A549 (cell line): Measurements from ENCODE around the gene GIMAP4. TPM values are rescaled to one million over a fixed set of nuclear protein-coding genes. Genes with fewer than 3 reads are reported as not detected.
"Not testable (repeated sequence)": the region's sequence is repeated elsewhere in the genome, so short reads cannot be mapped to it uniquely, and the experiment has no call there.

Experiments used
- ATAC-seq, 2 experiments: fragments of 200-7000 bp in 1 of 2; fragments of >200 bp in 1 of 2; cut with Nextera tagmentation in 1 of 2; cut with Tn5 transposase in 1 of 2; 3 replicates each; pipeline versions ENCODE4 v1.8.0 to v1.9.1; 2018 to 2020; ENCODE audit warnings: mild to moderate bottlenecking in 1 of 2, moderate library complexity in 1 of 2
- CTCF ChIA-PET: fragments of 300-600 bp; sonication (Branson Sonifier 250); formaldehyde crosslinking; extraction: SDS; loops from one replicate; lab custom pipeline; 2021; ENCODE audit warnings: antibody characterized with exemption, inconsistent platforms; lab: Yijun Ruan, JAX
- POLR2A ChIA-PET: fragments of 350-600 bp; formaldehyde crosslinking; extraction: SDS; loops from one replicate; lab custom pipeline; 2021; ENCODE audit warnings: antibody characterized with exemption, inconsistent platforms; lab: Yijun Ruan, JAX
- DNase-seq, 2 experiments: peaks; one replicate each; pipeline versions ENCODE4 v3.0.0 to v3.0.0-alpha.2; 2011 to 2016; ENCODE audit warnings: low read depth in 1 of 2, low spot score in 1 of 2
- FAIRE-seq: peaks from 2 replicates; lab custom pipeline; 2011; peaks lifted over from hg19 to GRCh38; lab: Jason Lieb, UNC
- H3K27ac ChIP-seq, 2 experiments: fragments of >200 bp; sonication (Bioruptor Twin); formaldehyde crosslinking; 3 replicates each; pipeline ENCODE4 v1.5.1; 2016 to 2017
- H3K4me1 ChIP-seq: fragments of >200 bp; sonication (Bioruptor Twin); formaldehyde crosslinking; 3 replicates; pipeline ENCODE4 v1.6.1; 2016
- H3K4me2 ChIP-seq: fragments of >200 bp; sonication (Bioruptor Twin); formaldehyde crosslinking; 3 replicates; pipeline ENCODE4 v1.6.1; 2016
- H3K4me3 ChIP-seq: fragments of >200 bp; sonication (Bioruptor Twin); formaldehyde crosslinking; 3 replicates; pipeline ENCODE4 v1.5.1; 2016
- H3K9me3 ChIP-seq: fragments of >200 bp; sonication (Bioruptor Twin); formaldehyde crosslinking; 3 replicates; pipeline ENCODE4 v1.6.1; 2016
- BHLHE40 ChIP-seq: IDR thresholded peaks from 2 replicates; pipeline ENCODE4 v1.6.1; 2012; ENCODE audit warnings: low read depth, low read length, inconsistent platforms
- CBX8 ChIP-seq: fragments of 200-600 bp; sonication (generic); IDR thresholded peaks from 2 replicates; pipeline ENCODE4 v1.6.1; 2016
- EP300 ChIP-seq, 2 experiments: fragments of >200 bp; sonication (Bioruptor Twin); formaldehyde crosslinking; IDR thresholded peaks; 2 replicates in 1 of 2; 3 replicates in 1 of 2; pipeline ENCODE4 v1.6.1; 2016 to 2017
- ESRRA ChIP-seq: fragments of 150-350 bp; IDR thresholded peaks from 2 replicates; pipeline ENCODE4 v1.6.1; 2014; ENCODE audit warnings: mild to moderate bottlenecking, low read length, borderline replicate concordance
- FOSL2 ChIP-seq, 2 experiments: fragments of 450-650 bp in 1 of 2; fragments of >200 bp in 1 of 2; sonication (Bioruptor Twin) in 1 of 2; formaldehyde crosslinking; IDR thresholded peaks; 2 replicates each; pipeline versions ENCODE4 v1.5.0 to v1.6.1; 2016 to 2020; ENCODE audit warnings: mild to moderate bottlenecking in 1 of 2, moderate library complexity in 1 of 2
- FOXS1 ChIP-seq: fragments of 250-450 bp; sonication (Bioruptor Pico); IDR thresholded peaks from 2 replicates; pipeline ENCODE4 v1.5.0; 2020; ENCODE audit warnings: mild to moderate bottlenecking, moderate library complexity
- HEYL ChIP-seq: fragments of 250-450 bp; sonication (Bioruptor Pico); IDR thresholded peaks from 2 replicates; pipeline ENCODE4 v1.8.0; 2021; ENCODE audit warnings: mild to moderate bottlenecking, moderate library complexity
- HOXA7 ChIP-seq: fragments of 250-450 bp; sonication (Bioruptor Pico); IDR thresholded peaks from 2 replicates; pipeline ENCODE4 v1.5.0; 2020; ENCODE audit warnings: mild to moderate bottlenecking, moderate library complexity
- HOXB13 ChIP-seq: fragments of 250-450 bp; sonication (Bioruptor Pico); IDR thresholded peaks from 2 replicates; pipeline ENCODE4 v1.5.0; 2020; ENCODE audit warnings: low read depth, mild to moderate bottlenecking, moderate library complexity
- JUN ChIP-seq, 2 experiments: fragments of >200 bp; sonication (Bioruptor Twin); formaldehyde crosslinking; IDR thresholded peaks; 2 replicates in 1 of 2; 3 replicates in 1 of 2; pipeline ENCODE4 v1.6.1; 2016 to 2017
- JUNB ChIP-seq: fragments of >200 bp; sonication (Bioruptor Twin); formaldehyde crosslinking; IDR thresholded peaks from 2 replicates; pipeline ENCODE4 v1.6.1; 2016
- KDM1A ChIP-seq: fragments of 200-600 bp; sonication (generic); IDR thresholded peaks from 2 replicates; pipeline ENCODE4 v1.6.1; 2016; ENCODE audit warnings: low read depth, mild to moderate bottlenecking
- MAZ ChIP-seq: fragments of 150-350 bp; IDR thresholded peaks from 2 replicates; pipeline ENCODE4 v1.6.1; 2014; ENCODE audit warnings: antibody characterized with exemption, low read depth, low read length, borderline replicate concordance
- MYC ChIP-seq: IDR thresholded peaks from 2 replicates; pipeline ENCODE4 v1.6.1; 2012; ENCODE audit warnings: mild to moderate bottlenecking, inconsistent platforms, low read length, improper control_type of control experiment, borderline replicate concordance
- NPAS2 ChIP-seq: fragments of 250-450 bp; sonication (Bioruptor Pico); IDR thresholded peaks from 2 replicates; pipeline ENCODE4 v1.8.0; 2022; ENCODE audit warnings: mild to moderate bottlenecking, moderate library complexity, borderline replicate concordance
- NR3C1 ChIP-seq: fragments of >200 bp; sonication (Bioruptor Twin); formaldehyde crosslinking; IDR thresholded peaks from 3 replicates; pipeline ENCODE4 v1.6.1; 2017
- RAD21 ChIP-seq, 2 experiments: fragments of >200 bp in 1 of 2; sonication (Bioruptor Twin) in 1 of 2; formaldehyde crosslinking in 1 of 2; IDR thresholded peaks in 1 of 2; conservative IDR thresholded peaks in 1 of 2; 2 replicates in 1 of 2; 3 replicates in 1 of 2; pipeline ENCODE4 v1.6.1; 2012 to 2018; ENCODE audit warnings: inconsistent platforms in 1 of 2
- RCOR1 ChIP-seq: fragments of 150-350 bp; IDR thresholded peaks from 2 replicates; pipeline ENCODE4 v1.6.1; 2014; ENCODE audit warnings: antibody characterized with exemption, low read length, low read depth
- RNF2 ChIP-seq: fragments of 200-600 bp; sonication (generic); IDR thresholded peaks from 2 replicates; pipeline ENCODE4 v1.6.1; 2016; ENCODE audit warnings: low read depth, mild to moderate bottlenecking, antibody characterized with exemption, moderate library complexity, borderline replicate concordance
- SMC3 ChIP-seq: fragments of >200 bp; sonication (Bioruptor Twin); formaldehyde crosslinking; IDR thresholded peaks from 3 replicates; pipeline ENCODE4 v1.6.1; 2018; ENCODE audit warnings: inconsistent platforms
- ZC3H11A ChIP-seq: fragments of 450-650 bp; IDR thresholded peaks from 2 replicates; pipeline ENCODE4 v1.6.1; 2014; ENCODE audit warnings: antibody characterized with exemption, mild to moderate bottlenecking
- ZFP36 ChIP-seq: fragments of 450-650 bp; IDR thresholded peaks from 2 replicates; pipeline ENCODE4 v1.6.1; 2014; ENCODE audit warnings: borderline replicate concordance; ENCODE audit not compliant: partially characterized antibody
- WGBS: methylation state at CpG from one replicate; pipeline ENCODE4 v1.1.6; 2017; ENCODE audit errors: missing lambda C conversion rate; 5-methylcytosine and 5-hydroxymethylcytosine counted together
- polyA plus RNA-seq, 4 experiments: library from polyadenylated mRNA; depleted of rRNA in 3 of 4; stranded (reverse); fragments of >200 nt; fragmentation: RNase III in 1 of 4; extraction: RNeasy Plus Mini Kit Qiagen cat#74134 plus additional on column Dnase treatment in 1 of 4; gene quantifications; 2 replicates in 3 of 4; 3 replicates in 1 of 4; pipeline ENCODE4 v1.2.3, GENCODE V29; 2011 to 2017
- TF ChIP-seq, protein P1 (sequence below): IDR thresholded peaks from 2 replicates; pipeline ENCODE4 v1.6.1; 2012
- TF ChIP-seq, protein P2 (sequence below): IDR thresholded peaks from 2 replicates; pipeline ENCODE4 v1.6.1; 2012; ENCODE audit warnings: low read depth, borderline replicate concordance
- TF ChIP-seq, protein P3 (sequence below): fragments of 250-450 bp; sonication (Bioruptor Pico); IDR thresholded peaks from 2 replicates; pipeline ENCODE4 v1.5.0; 2021; ENCODE audit warnings: mild to moderate bottlenecking, moderate library complexity, borderline replicate concordance

GIMAP4 gene
- polyA plus RNA-seq, 2 of the 4 experiments (the other 2 are of a cell fraction) = not detected

DNA sequence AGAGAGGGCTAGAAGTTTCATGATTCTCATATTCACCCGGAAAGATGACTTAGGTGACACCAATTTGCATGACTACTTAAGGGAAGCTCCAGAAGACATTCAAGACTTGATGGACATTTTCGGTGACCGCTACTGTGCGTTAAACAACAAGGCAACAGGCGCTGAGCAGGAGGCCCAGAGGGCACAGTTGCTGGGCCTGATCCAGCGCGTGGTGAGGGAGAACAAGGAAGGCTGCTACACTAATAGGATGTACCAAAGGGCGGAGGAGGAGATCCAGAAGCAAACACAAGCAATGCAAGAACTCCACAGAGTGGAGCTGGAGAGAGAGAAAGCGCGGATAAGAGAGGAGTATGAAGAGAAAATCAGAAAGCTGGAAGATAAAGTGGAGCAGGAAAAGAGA is 5.3 kb downstream of the GIMAP4 start:
- H3K9me3 ChIP-seq = no peaks in the 10 kb centered on the region
- WGBS = 40% methylated on average over 10 of the region's 10 CpGs
- no peak for ATAC-seq
- H3K4me1 ChIP-seq = no peaks in the 10 kb centered on the region
- TF ChIP-seq KDM1A = no peak
- no peak for TF ChIP-seq CBX8
- no peak for TF ChIP-seq FOSL2 (IDR thresholded peaks at IDR 0.05)
- TF ChIP-seq FOSL2 (CRISPR knock-in tag; IDR thresholded peaks at IDR 0.05) = no peak
- TF ChIP-seq BHLHE40 = no peak
- no peak for TF ChIP-seq EP300 (IDR thresholded peaks at IDR 0.05)
- no peak for TF ChIP-seq RCOR1
- TF ChIP-seq, protein P1, sequence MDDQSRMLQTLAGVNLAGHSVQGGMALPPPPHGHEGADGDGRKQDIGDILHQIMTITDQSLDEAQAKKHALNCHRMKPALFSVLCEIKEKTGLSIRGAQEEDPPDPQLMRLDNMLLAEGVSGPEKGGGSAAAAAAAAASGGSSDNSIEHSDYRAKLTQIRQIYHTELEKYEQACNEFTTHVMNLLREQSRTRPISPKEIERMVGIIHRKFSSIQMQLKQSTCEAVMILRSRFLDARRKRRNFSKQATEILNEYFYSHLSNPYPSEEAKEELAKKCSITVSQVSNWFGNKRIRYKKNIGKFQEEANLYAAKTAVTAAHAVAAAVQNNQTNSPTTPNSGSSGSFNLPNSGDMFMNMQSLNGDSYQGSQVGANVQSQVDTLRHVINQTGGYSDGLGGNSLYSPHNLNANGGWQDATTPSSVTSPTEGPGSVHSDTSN = no peak
- TF ChIP-seq, protein P2, sequence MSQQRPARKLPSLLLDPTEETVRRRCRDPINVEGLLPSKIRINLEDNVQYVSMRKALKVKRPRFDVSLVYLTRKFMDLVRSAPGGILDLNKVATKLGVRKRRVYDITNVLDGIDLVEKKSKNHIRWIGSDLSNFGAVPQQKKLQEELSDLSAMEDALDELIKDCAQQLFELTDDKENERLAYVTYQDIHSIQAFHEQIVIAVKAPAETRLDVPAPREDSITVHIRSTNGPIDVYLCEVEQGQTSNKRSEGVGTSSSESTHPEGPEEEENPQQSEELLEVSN = no peak
- no peak for TF ChIP-seq HOXA7
- no peak for TF ChIP-seq JUNB
- TF ChIP-seq MAZ = no peak
- TF ChIP-seq ZFP36 = no peak
- TF ChIP-seq MYC = no peak
- no peak for TF ChIP-seq HOXB13 (CRISPR knock-in tag)
- no peak for TF ChIP-seq HEYL (CRISPR knock-in tag)
- no peak for TF ChIP-seq ESRRA
- TF ChIP-seq NR3C1 = no peak
- TF ChIP-seq, protein P3, sequence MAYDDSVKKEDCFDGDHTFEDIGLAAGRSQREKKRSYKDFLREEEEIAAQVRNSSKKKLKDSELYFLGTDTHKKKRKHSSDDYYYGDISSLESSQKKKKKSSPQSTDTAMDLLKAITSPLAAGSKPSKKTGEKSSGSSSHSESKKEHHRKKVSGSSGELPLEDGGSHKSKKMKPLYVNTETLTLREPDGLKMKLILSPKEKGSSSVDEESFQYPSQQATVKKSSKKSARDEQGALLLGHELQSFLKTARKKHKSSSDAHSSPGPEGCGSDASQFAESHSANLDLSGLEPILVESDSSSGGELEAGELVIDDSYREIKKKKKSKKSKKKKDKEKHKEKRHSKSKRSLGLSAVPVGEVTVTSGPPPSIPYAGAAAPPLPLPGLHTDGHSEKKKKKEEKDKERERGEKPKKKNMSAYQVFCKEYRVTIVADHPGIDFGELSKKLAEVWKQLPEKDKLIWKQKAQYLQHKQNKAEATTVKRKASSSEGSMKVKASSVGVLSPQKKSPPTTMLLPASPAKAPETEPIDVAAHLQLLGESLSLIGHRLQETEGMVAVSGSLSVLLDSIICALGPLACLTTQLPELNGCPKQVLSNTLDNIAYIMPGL (CRISPR knock-in tag) = no peak
- no peak for TF ChIP-seq NPAS2 (CRISPR knock-in tag)
- TF ChIP-seq RNF2 = no peak
- TF ChIP-seq, all 56 proteins: peak for 0
- POLR2A ChIA-PET = no interaction called here
- no peak overlapping the region for H3K4me3 ChIP-seq
- FAIRE-seq = no peak
- no peak for DNase-seq
- CTCF ChIA-PET = no interaction called here
- no peak overlapping the region for H3K4me2 ChIP-seq
- no peak overlapping the region for H3K27ac ChIP-seq

DNA sequence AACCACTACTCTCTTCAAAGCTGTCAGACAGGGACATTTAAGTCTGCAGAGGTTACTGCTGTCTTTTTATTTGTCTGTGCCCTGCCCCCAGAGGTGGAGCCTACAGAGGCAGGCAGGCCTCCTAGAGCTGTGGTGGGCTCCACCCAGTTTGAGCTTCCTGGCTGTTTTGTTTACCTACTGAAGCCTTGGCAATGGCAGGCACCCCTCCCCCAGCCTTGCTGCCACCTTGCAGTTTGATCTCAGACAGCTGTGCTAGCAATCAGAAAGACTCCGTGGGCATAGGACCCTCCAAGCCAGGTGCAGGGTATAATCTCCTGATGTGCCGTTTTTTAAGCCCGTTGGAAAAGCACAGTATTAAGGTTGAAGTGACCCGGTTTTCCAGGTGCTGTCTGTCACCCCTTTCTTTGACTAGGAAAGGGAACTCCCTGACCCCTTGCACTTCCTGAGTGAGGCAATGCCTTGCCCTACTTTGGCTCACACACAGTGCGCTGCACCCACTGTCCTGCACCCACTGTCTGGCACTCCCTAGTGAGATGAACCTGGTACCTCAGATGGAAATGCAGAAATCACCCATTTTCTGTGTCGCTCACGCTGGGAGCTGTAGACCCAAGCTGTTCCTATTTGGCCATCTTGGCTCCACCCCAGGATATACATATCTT is 12.9 kb downstream of the GIMAP4 start:
- CTCF ChIA-PET, H3K27ac ChIP-seq, H3K4me2 ChIP-seq, H3K4me1 ChIP-seq, ATAC-seq, H3K4me3 ChIP-seq, H3K9me3 ChIP-seq, DNase-seq, POLR2A ChIA-PET, FAIRE-seq: not testable (repeated sequence)
- WGBS = 6% methylated on average over 5 of the region's 7 CpGs

DNA sequence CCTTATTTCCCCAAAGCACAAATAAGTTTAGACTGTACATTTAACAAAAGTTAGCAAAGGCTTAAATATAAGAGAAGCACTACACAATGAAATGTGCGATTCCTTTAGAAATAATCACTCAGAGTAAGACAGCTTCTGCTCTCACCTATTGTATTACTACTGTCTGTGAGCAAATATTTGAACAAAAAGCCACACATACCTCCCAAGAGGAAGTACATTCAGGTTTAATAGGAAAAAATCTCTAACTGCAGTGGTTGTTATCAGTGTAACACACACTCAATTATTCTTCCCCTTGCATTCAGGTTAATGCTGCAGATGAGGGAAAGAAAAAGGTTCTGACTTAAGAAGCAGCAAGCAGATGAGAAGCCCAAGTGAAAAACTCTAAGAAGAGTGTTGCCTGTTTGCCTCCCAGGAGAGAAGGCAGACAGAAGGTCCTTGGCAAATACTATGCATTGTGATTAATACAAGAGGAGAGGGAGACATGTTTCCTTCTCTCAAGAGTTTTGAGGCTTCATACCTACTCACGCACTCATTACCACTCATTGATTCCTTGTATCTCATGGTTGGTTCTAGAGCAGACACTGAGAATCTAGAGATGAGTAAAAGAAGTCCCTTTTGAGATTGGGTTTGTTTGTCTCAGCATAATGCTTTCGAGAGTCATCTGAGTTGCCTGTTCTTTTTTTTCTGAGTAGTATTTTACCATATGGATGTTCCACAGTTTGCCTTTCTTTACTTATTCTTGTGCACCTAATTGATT is 13.6 kb downstream of the GIMAP4 start:
- CTCF ChIA-PET = no interaction called here
- no peak for DNase-seq
- TF ChIP-seq FOXS1 (CRISPR knock-in tag) (no peak), SMC3 (no peak), NR3C1 (no peak), RNF2 (no peak), HEYL (CRISPR knock-in tag) (no peak), JUN (IDR thresholded peaks at IDR 0.05) (no peak), ZC3H11A (no peak), NPAS2 (CRISPR knock-in tag) (no peak), RAD21 (conservative IDR thresholded peaks at IDR 0.05 in 1 of 2, IDR thresholded peaks at IDR 0.05 in 1 of 2) (no peak), CBX8 (no peak), ESRRA (no peak)
- TF ChIP-seq, protein P3 (CRISPR knock-in tag) = no peak
- TF ChIP-seq, protein P2 = no peak

More for the DNA sequence above, 13.6 kb downstream of the GIMAP4 start:
- FAIRE-seq (no peak), ATAC-seq (no peak)
- Histone ChIP-seq H3K9me3 (no peaks in the 10 kb centered on the region), H3K4me1 (no peaks in the 10 kb centered on the region), H3K4me3 (no peak overlapping the region), H3K27ac (no peak overlapping the region), H3K4me2 (no peak overlapping the region)
- POLR2A ChIA-PET = no interaction called here
- WGBS = 3% methylated on average over 3 of the region's 3 CpGs
